Stimulated activated CD4-positive, alpha-beta T cell treated with anti-CD3 and anti-CD28 coated beads, Interleukin-4, amount 100 ng/mL, for 24 hours (primary cell): ENCODE measurements around the gene HPN.
"Not testable (repeated sequence)": the region's sequence is repeated elsewhere in the genome, so short reads cannot be mapped to it uniquely, and the experiment has no call there.

Experiments
- DNase-seq: peaks from one replicate; pipeline ENCODE4 v3.0.0-alpha.2; 2020

Gene HPN

DNA sequence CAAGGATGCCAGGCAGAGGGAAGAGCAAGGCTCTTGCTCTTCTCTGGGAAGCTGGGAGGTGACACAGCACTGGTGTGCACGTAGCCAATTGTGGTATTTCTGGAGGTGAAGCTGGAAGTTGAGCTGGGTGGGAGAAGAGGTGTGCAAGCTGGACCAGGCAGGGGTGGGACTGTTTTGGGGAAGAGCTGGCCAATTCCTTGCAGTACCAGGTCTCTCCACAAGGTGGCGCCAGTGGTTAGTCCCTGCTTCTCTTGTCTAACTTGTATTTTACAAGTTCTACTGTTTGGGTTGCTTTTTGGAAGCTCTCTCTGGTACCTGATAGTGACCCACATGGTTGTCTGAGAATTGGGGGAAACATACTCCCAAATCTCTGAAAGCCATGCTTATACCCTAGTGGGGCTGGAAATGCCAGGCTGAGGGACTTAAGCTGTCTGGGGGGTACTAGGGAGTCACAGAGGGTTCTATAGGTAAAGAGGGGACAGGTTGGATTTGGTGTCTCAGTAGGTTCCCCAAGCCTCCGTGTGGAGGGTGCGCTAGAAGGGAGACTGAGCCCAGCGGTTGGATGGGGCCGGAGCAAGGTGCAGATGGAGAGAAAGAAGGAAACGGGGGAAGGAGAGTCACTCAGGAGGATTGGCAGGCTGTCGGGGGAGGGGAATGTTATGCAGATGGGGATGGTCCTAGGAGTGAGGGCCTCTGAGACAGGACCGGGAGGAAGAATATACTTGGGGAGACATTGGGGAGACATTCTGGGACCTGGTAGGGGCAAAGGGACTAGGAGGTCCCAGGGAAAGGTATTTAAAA lies 3.0 kb downstream of the HPN start:
- peak; percentile 70 for DNase-seq

DNA sequence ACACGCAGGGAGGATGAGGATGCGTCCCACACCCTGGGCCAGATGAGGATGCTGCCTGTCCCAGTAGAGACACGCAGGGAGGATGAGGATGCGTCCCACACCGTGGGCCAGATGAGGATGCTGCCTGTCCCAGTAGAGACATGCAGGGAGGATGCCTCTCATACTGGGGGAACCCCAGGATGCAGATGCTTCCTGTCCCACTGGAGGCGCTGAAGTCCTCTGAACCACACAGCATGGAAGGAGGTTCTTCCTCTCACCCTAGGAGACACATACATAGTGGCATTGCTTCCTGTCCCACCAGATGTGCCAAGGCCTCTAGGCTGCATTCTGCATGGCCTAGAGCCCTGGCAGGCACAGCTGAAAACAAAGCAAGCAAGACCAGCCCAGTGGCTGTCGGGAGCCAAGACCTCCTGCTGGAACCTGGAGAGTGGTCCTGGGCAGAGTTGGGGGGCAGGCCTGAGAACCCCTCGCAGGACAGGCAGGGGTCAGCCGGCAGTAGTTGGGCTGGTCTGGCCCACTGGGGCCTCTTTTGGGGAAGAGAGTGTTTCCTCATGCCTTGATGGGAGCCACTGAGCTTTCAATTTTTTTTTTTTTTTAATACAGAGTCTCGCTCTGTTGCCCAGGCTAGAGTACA lies 4.3 kb downstream of the HPN start:
- DNase-seq = peak; percentile 41

DNA sequence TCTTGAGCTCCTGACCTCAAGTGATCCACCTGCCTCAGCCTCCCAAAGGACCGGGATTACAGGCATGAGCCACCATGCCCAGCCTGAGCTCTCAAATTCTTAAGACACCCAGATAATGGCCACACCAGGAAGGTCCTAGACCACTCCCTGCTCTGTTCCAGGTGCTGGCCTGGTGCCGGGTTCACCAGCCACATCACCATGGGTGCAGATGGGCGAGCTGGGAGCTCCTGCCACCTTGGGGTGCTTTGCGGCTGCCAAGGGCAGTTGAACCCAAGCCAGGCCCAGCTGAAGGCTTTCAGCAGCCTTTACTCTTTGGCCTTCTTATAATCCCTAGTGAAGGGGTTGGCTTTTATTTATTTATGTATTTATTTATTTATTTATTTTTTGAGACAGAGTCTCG lies 4.9 kb downstream of the HPN start:
- no peak for DNase-seq

DNA sequence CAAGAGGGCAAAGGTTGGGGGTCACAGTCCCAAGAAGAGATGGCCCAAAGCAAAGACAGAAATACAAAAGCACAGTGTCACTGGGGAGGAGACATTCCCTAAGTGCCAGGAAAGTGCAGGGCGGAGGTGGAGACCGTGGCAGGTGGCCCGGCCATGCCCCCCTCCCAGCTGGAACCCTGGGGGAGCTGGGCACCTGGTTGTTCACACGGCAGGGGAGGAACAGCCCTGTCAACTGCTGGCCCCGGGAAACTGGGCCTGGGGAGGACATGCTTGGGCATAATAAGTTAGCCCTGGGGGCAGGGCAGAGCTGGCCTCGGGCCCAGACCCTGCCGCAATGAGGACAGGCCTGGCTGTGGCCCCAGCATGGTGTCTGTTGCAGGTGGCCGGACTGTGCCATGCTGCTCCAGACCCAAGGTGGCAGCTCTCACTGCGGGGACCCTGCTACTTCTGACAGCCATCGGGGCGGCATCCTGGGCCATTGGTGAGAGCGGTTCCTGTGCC lies 7.4 kb downstream of the HPN start:
- DNase-seq = no peak

DNA sequence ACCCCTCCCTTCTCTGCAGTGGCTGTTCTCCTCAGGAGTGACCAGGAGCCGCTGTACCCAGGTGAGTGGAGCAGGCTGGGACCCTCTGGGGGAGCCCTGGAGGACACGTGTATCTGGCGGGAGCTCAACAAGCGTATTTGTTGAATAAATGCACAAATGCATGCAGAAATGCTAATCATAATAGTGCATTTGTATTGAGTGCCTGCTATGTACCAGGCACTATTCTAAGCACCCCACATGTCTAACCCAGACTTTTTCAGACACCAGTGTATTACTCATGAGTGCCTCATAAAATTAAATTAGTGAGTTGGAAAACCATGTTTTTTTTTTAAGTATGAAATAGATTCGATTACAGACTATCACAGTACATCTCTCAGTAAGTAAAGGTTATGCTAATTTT lies 7.9 kb downstream of the HPN start:
- no peak for DNase-seq

DNA sequence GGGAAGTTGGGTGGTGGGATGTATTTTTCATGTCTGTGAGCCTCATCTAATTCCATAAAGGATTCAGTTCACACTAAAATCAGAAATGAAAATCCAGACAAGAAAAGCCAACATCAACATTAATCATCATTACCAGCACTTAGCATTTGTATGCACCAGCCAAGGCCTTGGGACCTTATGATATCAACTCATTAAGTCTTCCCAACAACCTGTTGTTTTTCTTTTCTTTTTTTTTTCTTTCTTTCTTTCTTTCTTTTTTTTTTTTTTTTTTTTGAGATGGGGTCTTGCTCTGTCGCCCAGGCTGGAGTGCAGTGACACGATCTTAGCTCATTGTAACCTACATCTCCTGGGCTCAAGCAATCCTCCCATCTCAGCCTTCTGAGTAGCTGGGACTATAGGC lies 9.1 kb downstream of the HPN start:
- not testable (repeated sequence) for DNase-seq

DNA sequence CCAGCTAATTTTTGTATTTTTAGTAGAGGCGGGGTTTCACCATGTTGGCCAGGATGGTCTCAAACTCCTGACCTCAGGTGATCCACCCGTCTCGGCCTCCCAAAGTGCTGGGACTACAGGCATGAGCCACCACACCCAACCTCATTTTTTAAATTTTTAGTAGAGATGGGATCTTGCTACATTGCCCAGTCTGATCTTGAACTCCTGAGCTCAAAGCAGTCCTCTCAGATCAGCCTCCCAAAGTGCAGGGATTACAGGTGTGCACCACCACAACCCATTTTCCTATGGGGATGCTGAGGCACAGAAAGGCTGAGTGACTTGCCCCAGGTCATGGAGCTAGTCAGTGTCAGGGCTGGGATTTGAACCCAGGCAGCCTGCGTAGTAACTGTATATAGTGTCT lies 9.7 kb downstream of the HPN start:
- not testable (repeated sequence) for DNase-seq

DNA sequence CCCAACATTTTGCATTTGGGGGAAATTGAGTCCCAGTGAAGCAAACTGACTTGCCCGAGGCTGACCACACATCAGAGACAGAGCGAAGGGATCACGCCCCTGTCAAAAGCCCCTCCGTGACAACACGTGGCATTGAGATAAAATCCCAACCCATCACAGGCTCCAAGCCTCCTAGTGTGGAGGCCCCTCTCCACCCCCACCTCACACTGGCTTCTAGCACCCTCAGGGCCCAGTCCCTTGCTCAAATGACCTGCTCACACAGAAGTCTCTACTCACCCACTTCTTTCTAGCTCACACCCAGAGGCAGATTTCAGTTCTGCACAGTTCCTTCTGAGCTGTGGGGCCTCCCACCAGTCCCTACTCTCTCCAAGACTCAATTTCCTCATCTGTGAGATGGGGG lies 10.3 kb downstream of the HPN start:
- no peak for DNase-seq

DNA sequence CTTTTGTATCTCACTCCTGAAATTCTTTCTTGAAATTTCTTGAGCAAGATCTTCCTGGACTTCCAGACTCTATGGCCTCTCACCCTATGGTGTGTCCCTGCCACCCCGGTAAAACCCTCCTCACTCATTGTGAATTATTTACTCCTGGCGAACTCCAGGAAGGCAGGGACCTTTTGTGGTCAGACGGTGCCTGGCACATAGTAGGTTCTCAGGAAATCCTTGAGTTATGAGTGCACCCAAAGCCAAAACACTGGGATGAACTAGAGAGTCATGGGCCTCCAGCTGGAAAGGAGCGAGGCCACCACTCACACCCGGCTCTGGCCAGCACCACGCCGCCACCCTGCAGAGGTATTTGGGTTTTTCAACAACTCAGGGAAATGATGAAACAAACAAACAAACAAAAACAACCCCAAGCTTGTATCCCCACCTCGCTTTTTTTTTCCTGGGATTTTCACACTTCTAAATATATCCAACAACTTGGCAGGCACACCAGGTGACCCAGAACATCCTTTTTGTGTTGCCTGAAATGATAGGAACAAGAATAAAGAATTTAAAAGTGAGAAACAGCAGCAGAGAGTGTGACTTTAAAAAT lies 11.2 kb downstream of the HPN start:
- DNase-seq = no peak

DNA sequence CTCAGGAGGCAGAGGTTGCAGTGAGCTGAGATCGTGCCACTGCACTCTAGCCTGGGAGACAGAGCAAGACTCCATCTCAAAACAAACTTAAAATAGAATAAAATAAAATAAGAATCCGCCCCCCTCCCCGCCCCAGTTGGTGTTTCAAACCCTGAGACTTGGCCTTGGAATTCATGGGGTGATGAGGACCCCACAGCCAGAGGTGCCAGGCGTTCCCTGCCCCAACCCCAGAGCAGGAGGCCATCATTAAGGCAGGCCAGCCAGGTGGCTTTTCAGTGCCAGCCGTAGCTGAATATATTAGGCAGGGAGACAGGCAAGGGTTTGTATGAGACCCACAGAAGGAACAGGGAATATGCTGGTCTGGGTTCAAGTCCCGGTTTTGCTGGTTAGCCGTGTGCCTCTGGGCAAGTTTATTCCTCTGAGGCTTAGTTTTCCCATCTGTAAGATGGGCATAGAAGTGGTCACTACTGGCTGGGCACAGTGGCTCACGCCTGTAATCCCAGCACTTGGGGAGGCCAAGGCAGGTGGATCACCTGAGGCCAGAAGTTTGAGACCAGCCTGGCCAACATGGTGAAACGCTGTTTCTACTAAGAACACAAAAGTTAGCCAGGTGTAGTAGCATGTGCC lies 12.3 kb downstream of the HPN start:
- no peak for DNase-seq

DNA sequence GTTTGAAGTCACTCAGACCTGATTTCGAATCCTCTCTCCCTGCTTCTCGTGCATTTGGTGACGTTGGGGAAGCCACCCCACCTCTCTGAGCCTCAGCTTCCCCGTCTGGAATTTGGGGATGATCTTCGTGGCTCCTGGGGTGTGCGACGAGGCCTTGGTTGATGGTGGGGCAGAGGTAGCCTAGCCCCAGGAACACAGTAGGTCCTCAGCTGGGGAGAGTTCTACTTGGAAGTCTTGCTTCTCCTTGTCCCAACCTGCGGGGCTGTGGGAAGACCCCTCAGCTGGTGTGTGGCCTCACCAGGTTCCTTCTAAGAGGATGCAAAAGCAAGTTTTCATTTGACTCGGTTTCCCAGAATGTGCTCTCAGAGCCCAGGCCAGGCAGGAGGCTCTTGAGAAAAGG lies 13.1 kb downstream of the HPN start:
- DNase-seq = no peak

DNA sequence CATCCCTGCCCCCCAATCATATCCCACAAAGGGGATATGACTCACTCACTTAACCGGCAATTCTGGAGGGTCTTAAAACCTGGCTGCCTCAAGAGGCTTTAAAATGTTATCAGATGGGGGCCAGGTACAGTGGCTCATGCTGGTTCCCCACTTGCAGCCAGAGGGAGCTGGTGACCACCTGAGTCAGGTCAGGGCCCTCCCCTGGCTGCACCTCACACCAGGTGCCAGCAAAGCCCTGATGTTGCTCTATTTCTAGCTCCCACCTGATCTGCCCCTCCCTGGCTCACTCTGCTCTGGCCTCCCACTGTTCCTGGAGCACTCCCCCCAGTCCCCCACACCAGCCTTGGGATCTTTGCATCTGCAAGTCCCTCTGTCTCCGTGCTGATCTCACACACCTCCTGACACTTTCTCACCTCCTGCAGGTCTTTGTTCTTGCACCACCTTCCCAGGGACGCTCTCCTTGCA lies 14.2 kb downstream of the HPN start:
- DNase-seq = no peak

DNA sequence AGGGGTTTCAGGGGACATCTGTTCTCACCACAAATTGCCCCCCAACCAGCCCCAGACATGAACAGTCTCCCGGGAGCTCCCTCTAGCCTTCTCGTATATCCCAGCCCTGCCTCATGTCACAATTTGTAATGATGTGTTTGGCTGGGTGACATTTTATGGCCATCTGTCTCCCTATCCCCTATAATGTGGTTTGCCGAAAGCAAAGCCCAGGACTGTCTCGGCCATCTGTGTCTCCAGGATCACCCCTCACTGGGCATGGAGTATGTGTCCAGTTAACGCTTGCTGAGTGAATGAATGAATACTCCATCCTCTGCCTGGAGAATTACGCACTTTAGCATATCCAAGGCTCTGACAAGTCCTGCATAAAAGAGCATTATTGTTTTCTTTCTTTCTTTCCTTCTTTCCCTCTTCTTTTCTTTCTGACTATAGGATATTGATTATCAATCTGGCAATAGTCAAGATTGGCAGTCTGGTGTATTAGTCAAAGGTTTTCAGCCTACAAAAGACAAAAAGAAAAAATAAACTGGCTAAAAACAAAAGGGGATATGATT lies 15.1 kb downstream of the HPN start:
- no peak for DNase-seq

DNA sequence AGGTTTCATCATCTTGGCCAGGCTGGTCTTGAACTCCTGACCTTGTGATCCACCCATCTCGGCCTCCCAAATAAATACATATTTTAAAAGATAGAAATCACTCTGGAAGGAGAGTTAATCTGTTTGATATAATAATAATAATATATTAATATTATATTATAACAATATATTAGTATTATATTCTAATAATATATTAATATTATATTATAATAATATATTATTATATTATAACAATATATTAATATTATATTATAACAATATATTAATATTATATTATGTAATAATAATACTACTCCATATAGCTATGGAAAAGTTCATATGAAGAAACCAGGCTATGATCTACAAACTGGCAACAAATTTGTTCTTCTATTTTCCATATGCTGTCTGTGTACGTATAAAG lies 16.8 kb downstream of the HPN start:
- DNase-seq = no peak

DNA sequence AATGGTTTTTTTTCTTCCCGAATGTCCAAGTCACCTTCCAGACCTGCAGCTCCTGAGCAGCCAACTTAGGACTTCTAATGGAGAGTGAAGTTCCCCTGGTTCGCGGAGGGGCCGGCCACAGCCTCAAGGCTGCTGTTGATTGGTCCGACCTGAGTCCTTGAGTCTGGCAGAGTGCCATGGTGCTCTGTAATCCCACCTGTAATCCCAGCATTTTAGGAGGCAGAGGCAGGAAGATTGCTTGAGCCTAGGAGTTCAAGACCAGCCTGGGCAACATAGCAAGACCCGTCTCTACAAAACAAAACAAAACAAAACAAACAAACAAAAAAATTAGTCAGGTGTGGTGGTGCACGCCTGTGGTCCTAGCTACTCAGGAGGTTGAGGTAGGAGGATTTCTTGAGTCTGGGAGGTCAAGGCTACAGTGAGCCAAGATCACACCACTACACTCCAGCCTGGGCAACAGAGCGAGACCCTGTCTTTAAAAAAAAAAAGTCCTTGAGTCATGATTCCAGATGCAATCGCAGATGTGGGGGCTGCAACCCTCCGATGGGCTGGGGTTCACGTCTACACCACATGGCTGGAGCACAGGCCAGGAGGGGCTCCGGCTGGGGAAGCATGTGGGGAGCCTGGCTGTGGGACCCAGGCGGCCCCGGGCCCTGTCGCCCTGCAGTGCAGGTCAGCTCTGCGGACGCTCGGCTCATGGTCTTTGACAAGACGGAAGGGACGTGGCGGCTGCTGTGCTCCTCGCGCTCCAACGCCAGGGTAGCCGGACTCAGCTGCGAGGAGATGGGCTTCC lies 17.7 kb downstream of the HPN start:
- no peak for DNase-seq

DNA sequence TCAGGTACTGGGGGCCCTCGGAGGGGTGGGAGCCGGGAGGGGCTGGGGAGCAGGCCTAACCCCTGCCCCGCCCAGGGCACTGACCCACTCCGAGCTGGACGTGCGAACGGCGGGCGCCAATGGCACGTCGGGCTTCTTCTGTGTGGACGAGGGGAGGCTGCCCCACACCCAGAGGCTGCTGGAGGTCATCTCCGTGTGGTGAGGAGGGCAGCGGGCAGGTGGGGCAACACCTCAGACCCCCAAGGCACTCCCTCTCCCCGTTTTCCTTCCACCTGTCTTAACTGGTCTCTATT lies 18.2 kb downstream of the HPN start:
- DNase-seq = no peak

DNA sequence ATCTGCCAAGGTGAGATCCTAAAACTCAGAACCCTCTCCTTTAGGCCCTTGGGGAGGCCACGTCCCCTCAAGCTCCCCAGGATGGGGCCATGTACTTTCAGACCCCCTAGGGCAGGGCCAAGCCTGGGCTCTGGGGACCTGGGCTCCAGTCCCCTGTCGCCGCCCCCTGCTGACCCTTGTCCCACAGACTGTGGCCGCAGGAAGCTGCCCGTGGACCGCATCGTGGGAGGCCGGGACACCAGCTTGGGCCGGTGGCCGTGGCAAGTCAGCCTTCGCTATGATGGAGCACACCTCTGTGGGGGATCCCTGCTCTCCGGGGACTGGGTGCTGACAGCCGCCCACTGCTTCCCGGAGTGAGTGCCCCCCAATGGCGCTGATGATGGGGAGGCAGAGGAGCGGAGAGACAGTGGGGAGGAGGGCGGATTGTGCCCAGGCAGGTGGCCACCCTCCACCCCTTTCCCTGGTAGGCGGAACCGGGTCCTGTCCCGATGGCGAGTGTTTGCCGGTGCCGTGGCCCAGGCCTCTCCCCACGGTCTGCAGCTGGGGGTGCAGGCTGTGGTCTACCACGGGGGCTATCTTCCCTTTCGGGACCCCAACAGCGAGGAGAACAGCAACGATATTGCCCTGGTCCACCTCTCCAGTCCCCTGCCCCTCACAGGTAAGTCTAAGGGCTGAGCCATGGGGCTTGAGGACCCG lies 18.8 kb downstream of the HPN start:
- no peak for DNase-seq

DNA sequence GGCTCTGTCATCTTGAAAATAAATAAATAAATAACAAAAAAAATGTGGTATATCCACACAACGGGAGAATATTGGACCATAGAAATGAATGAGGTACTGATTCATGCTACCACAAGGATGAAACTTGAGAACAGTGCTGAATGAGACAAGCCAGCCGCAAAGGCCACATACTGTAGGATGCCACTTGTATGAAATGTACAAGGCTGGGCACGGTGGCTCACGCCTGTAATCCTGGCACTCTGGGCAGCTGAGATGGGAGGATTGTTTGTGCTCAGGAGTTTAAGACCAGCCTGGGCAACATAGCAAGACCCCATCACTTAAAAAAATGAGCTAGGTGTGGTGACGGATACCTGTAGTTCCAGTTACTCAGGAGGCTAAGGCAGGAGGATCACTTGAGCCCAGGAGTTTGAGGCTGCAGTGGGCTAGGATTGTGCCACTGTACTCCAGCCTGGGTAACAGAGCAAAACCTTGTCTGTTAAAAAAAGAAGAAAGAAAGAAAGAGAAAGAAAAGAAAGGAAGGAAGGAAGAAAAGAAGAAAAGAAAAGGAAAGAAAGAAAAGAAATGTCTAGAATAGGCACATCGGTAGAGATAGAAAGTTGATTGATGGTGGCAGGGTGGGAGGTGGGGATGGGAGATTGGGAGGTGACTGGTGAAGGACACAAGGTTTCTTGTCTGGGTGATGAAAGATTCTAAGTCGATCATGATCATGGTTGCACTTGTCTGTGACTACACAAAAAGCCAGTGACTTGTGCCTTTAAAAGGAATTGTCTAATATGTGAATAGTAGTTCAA lies 20.3 kb downstream of the HPN start:
- DNase-seq = no peak

DNA sequence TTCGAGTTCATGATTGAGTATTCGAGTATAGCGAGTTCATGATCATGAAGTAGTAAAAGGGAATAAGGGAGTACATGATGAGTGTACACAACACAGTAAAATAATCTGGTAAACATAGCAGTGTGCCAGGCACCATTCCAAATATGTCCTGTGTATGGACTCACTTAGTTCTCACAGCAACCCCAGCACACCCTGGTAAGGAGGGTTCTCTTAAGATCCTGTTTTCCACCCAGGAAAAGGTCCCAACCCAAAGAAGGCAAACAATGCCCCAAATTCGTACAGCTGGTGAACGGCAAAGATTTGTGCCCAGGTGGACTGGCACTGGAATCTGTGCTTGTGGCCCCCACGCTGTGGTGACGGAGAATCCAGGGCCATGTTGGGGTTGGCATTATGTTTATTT lies 21.4 kb downstream of the HPN start:
- no peak for DNase-seq

DNA sequence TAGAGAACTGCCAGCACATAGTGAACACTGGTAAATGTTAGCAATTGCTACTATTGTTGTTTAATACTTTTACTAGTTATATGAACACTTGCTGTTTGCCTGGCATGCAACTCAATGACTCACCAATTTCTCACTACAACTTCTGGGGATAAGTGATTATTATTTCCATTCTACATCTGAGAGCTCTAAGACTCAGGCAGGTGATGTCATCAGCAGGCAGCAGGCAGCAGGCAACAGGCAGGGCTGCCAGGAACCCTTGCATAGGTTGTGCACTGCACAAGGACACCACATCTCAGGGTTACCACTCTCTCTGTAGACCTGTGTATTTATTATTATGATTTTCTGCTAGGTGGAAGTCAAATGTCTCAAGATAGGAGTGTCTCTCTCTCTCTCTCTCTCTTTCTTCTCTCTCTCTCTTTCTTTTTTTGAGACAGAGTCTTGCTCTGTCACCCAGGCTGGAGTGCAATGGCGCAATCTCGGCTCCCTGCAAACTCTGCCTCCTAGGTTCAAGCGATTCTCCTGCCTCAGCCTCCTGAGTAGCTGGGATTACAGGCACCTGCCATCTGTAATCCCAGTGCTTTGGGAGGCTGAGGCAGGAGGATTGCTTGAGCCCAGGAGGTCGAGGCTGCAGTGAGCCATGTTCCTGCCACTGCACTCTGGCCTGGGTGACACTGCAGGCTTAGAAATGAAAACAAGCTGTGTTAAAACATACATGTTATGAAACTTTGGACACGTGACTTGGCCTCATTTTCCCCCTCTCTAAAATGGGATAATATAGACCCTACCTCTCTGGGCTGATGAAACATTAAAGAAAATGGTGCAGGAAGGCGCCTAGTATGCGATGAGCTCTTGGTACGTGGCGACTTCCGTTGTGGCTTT lies 22.7 kb downstream of the HPN start:
- peak; percentile 41 for DNase-seq
